ENCODE results near the gene NSUN6.

- no peak for TF ChIP-seq ARNT (IDR thresholded peaks at IDR 0.05)
- no peak for TF ChIP-seq BHLHE40 (IDR thresholded peaks at IDR 0.05; ENCODE audit: borderline replicate concordance)
- TF ChIP-seq SP1 (IDR thresholded peaks at IDR 0.05), result no peak
- no peak for TF ChIP-seq SUZ12 (IDR thresholded peaks at IDR 0.05)
- no peak for TF ChIP-seq FOXM1 (IDR thresholded peaks at IDR 0.05; ENCODE audit: borderline replicate concordance)
- TF ChIP-seq ELF4 (IDR thresholded peaks at IDR 0.05), result no peak
These were observed 68.6 kb downstream of the NSUN6 start for GRCh38 chr10:18582803-18583202.
